Right ventricle myocardium superior (tissue), 1 donor: Measurements from ENCODE around the gene ELK4. TPM values are rescaled to one million over a fixed set of nuclear protein-coding genes. Genes with fewer than 3 reads are reported as not detected.

Experiments used
- ATAC-seq: fragments of 200-7000 bp; cut with Tn5 transposase; one replicate; pipeline ENCODE4 v1.9.1; 2020; ENCODE audit warnings: mild to moderate bottlenecking; ENCODE audit not compliant: poor library complexity
- DNase-seq: peaks from one replicate; pipeline ENCODE4 v3.0.0-alpha.2; 2020
- intact Hi-C: fragments of 100-400 bp; cut with DNase I; formaldehyde crosslinking; loops from one replicate; pipeline ENCODE4 v1.11.2; 2022
- long read RNA-seq: library from polyadenylated mRNA; unstranded; transcript quantifications from one replicate; pipeline ENCODE4 v2.0.0, GENCODE V29; 2021
- total RNA-seq: library from RNA; stranded (reverse); fragmentation: NEBNext Ultra II Directional; extraction: Animal tissue kit (Norgen Biotek cat#: 25700); gene quantifications from one replicate; pipeline ENCODE4 v1.2.1, GENCODE V29; 2021
- donor health status: DM: no; HTN: yes; CAD: no; lungs with severe emphysema.

ELK4 gene, protein sequence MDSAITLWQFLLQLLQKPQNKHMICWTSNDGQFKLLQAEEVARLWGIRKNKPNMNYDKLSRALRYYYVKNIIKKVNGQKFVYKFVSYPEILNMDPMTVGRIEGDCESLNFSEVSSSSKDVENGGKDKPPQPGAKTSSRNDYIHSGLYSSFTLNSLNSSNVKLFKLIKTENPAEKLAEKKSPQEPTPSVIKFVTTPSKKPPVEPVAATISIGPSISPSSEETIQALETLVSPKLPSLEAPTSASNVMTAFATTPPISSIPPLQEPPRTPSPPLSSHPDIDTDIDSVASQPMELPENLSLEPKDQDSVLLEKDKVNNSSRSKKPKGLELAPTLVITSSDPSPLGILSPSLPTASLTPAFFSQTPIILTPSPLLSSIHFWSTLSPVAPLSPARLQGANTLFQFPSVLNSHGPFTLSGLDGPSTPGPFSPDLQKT
- total RNA-seq: 31.1 TPM
- long read RNA-seq, full-length matches to known transcripts: 5 of 6 reads
- long read RNA-seq, partial matches to known transcripts: 0 of 6 reads
- long read RNA-seq, other reads (novel, unspliced or antisense): 1 of 6 reads

DNA sequence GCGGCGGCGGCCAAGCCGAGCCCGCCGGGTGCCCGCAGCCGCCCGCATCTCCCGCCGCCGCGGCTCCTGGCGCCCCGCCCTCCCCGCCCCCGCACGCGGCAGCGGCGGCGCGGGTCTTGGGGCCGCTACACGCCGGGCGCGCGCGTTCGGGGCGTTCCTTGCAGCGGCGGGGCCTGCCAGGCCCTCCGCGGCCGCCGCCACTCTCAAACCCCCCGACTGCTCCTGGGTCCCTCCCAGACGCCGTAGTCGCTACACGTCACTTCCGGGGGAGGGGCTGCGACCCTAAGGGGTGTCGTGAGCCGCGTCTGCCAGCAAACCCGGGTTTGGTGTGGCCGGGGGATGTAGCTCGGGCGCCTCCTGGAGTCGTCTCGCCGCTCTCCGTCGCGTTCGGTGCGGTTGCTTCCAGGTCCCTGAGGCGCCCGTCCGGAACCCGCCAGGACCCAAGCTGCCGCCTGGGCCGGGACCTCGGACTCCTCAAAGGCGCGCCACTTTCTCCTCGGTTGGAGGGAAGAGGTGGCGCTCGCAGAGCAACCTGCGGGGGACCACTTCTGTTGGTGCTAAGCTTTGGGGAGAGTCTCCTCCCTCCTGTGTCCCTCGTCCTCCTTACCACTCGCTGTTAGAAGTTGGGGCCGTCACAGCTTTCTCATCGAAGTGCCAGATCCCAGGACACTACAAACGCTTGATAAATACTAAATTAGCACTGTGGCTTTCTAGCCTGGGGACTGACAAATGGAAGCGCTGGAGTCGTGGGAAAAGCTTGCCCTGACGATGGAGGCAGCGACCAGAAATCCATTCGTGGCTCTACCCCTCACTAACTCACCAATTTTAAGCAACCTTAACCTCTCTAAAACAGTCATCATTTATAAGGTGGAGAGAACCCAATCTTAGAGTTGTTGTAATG, at the start of gene ELK4:
Gene ELK4 (minus strand): TSS at position 244 of the 901 bp plus-strand sequence. CDS start 8,129 bp downstream, outside the sequence.
- intact Hi-C loops: loop anchor here (5.0 kb wide), 1 partner anchor 35 kb away; no protein-coding TSS in a partner anchor
- ATAC-seq (peak; percentile 99), DNase-seq (peak; percentile 99)

DNA sequence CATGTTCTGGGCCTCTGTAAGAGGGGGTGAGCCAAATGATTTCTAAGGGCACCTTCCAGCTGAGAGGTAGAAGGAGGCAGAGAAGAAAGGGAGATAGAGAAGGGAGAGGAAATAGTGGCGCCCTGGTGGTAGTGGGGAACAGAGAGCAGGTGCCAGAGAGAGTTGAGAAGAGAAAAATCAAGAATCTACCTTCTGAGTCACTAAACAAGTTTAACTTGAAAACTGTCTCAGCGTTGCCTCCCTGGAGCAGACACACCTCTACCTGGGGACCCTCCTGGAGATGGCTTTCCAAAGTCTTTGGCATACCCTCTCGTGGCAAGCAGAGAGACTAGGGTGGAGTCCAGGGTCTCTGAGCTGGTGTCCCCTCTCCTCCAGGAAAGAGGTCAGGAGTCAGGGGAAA, 49.6 kb upstream of the ELK4 start:
- ATAC-seq: no peak
- no peak for DNase-seq
- intact Hi-C loops: no loop called here

DNA sequence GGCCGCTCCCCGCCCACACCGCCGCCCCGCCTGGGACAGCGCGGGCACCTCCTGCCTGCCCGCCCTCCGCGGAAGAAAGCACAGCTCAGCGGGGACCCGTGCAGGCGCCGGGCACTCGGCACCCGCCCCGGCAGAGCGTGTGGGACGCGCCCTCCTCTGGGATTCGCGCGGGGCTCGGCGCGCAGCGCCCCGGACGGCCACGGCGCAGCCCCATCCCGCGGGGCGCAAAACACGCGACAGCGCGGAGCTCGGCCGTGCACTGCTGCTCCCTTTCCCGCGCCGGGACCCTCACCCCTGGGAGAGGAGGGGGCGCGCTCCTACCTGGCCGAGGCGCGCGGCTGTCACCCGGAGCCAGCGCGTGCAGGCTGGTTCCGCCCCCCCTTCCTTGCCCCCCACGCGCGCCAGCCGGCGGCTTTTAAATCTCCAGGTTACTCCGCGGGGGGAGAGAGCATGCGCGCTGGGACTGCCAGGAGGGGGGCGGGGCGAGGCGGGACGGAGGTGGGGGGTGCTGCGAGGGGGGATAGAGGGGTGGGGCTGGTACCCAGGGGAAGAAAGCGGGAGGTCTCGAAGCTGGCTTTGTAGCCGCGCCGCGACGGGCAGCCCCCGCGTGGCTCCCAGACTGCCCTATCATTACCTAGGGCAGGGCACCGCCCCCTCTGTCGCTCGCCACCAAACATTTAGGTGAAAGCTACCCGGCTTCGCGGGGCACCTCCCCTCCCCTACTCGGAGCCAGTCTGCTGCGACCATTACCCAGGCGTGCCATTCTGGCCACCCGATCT, 48.5 kb upstream of the ELK4 start, which contains the start of gene SLC45A3:
Gene SLC45A3 (minus strand): TSS at position 437 of the 779 bp plus-strand sequence. CDS start 15,853 bp downstream, outside the sequence.
- DNase-seq (no peak), ATAC-seq (peak; percentile 64)
- intact Hi-C loops: no loop called here

DNA sequence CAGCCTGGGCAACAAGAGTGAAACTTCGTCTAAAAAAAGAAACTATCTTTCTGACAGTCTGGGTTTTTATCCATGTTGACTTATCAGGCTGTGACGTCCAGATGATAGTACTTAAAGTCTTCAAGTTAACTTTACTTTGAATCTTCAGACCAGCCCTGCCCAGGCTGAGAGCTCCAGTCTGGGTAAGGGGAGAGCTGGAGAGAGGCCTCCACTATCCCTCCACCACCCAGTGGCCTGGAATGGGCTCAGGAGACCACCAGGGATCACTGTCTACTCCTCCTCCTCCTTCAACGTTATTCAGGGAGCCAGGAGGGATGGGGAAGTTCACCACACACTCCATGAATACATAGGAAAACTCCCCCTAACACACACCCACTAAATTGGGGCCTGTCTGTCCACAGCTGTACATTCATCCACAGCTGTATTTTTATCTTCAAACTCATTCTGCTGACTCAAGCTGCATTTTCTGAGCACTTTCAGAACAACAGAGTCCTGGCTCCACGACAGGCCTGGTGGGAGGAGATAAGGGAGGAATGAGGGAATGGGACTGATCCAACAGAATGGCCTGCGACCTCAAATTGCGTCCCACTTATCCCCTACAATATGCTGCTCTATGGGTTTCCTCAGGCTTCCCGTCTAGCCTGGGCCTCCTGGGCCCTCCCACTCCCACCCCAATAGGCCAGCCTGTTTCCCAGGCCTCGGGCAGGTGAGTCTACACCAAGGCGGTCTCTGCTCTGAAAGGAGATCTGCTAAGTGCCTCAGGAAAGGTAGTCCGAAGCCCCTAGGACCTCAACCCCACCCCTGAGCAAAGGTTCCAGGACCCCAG, 46.7 kb upstream of the ELK4 start:
- ATAC-seq (peak; percentile 47), DNase-seq (peak; percentile 54)
- intact Hi-C loops: no loop called here

DNA sequence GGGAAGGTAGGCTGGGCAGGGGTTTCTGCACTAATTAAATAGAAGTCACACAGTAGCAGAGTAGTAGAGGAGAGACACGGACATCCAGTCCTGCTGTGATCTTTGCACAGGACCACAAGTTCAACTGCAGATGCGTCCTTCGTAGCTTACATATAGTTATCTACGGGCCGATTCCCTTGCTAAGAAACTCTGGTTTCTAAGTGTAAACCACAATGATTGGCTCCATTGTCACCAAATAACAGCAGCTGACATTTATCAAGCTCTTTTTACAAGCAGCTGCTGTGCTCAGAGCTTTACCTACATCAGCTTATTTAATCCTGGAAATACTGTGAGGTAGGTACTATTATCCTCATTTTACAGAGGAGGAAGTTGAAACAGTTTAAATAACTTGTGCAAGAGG, 45.4 kb upstream of the ELK4 start:
- DNase-seq (no peak), ATAC-seq (no peak)
- intact Hi-C loops: no loop called here

DNA sequence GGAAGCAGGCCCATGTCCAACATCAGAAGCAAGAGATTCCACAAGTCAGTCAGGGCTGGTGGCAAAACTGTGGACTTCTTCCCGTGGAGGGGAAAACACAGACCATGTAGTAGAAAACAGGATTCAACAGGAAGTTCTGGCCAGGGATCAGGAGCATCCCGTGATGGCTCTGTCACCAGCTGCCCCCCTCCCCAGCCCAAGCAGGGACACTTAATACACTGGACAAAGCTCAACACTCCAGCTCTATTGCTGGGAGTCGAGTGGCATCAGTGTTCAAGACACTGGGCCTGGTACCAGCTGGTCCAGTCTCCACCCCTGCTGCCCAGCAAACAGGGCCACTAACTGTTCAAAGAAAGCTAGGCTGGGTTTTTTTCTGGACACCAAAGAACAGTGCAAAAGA, 44.8 kb upstream of the ELK4 start:
- DNase-seq: no peak
- ATAC-seq: no peak
- intact Hi-C loops: no loop called here

DNA sequence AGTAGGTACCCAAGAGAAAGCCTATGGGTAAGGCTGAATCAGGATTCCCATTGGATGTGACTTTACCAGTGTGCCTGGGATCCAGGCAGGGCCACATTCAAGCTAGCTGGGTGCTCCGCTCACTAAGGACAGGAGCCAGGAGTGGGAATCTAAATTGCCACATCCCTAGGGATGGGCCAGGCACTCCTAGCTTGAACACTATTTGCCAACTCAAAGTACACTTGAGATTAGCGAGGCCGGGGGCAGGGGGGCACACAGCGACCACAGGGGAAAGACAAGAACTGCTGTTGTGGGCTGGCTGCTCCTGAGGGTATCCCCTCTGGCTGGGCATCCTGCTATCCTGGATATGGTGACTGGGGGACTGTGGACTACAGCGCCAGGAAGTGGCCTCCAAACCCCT, 44.2 kb upstream of the ELK4 start:
- DNase-seq: no peak
- no peak for ATAC-seq
- intact Hi-C loops: no loop called here

DNA sequence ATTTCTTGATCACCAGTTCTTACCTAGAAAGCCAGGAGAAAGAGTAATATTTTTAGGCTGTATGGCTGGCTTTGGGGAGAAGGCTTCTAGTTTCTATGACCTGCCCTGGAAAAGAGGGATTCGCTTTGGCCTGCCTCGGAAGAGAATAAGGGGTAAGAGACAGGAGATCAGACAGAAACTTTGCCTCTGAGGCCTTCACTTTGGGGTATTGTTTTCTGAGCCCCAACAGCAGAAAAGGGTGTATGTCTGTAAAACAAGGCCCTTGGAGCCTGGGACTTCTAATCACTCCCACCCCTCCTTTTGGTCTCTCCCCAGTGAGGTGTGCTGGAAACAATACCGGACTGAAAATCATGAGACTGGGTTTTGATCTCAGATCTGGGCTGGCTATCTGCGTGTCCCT, 43.4 kb upstream of the ELK4 start:
- DNase-seq (no peak), ATAC-seq (no peak)
- intact Hi-C loops: no loop called here

DNA sequence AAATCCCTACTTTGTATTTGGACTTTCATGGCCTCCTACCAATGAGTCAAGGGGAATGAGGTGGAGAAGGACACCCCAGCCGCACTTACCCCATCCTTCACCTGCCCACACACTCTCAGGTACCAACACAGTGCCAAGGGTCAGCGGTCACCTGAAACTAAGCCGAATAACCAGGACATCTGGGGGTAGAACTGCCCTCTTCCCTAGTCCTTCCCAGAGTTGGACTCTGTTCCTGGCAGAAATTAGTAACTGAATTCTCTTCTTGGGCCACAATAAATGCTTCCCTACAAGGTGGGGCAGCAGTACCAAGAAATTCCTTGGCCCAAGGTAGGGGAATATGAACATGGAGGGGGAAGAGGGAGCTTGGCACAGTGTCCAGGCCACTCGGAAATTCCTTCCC, 41.2 kb upstream of the ELK4 start:
- intact Hi-C loops: no loop called here
- no peak for DNase-seq
- ATAC-seq: no peak

DNA sequence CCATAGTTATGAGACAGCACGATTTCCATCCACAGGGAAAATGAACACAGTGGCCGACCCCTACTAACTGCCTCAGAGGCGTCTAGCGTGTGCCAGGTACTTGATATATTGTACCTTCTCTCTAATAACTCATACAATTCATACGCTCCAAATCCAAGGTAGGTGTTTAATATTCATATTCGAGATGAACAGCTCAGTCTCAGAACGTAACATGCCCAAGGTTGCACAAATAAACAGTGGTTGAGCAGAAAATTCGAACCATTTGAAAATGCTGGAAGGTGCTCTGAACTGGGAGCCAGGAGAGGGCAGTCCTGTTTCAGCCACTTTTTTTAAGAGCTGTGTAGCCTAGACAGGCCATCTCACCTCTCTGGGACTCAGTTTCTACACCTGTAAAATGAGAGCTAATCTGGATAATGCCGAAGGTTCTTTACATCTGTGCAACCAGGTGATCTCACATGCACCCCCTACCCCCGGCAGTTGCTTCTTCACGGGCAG, 40.6 kb upstream of the ELK4 start:
- intact Hi-C loops: no loop called here
- DNase-seq (no peak), ATAC-seq (no peak)

DNA sequence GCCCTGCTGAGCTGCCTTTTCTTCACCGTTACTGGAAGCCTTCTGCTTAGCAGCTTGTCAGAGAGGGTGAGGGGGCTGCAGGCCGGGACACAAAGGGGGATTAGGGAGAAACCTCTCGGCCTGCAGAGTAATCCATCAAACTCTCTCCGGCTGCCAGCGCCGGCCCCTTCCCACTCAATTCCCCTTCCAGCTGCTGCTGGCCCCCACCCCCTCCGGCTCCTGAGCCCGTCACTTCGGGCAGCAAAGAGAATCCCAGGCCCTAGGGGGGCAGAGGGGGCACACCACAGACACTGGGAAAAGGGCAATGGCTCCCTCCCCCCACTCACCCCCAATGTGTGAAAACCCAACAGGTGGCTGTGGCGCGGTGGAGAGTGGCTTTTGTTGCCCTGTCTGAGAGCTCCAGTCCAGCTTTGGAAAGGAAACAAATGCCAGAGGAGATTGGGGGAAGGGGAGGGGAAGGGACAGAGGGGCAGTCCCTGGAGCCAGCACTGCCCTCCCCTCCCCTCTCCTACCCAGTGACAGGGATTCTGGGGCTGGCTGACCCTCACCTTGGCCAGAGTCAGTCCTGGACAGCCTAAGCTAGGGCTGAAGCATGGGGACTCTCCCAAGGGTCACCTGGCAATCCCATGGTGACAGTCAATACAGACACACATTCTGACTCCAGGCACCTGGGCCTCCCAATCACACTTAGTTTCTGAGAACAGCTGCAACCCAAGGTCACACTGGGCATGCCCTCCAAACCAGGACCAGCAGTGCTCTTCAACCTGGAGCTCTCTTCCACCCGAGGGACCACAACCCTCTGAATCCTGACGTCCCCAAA, 39.0 kb upstream of the ELK4 start:
- ATAC-seq: no peak

DNA sequence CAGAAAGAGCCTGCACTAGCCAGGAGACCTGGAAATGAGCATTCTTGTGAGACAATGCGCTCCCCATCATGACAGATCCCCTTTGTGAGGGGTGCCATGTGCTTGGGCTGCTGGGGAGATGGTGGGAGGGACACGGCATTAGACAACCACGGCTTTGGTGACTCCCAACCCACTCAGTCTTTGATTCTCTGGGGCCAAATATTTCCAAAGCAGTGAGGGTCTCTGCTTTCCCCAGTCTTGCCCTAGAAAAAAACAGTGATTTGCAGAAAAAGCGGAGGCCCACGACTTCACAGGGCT, 38.3 kb upstream of the ELK4 start:
- intact Hi-C loops: no loop called here
- ATAC-seq: no peak
- no peak for DNase-seq

More for the DNA sequence above, 39.0 kb upstream of the ELK4 start:
- intact Hi-C loops: no loop called here
- no peak for DNase-seq

DNA sequence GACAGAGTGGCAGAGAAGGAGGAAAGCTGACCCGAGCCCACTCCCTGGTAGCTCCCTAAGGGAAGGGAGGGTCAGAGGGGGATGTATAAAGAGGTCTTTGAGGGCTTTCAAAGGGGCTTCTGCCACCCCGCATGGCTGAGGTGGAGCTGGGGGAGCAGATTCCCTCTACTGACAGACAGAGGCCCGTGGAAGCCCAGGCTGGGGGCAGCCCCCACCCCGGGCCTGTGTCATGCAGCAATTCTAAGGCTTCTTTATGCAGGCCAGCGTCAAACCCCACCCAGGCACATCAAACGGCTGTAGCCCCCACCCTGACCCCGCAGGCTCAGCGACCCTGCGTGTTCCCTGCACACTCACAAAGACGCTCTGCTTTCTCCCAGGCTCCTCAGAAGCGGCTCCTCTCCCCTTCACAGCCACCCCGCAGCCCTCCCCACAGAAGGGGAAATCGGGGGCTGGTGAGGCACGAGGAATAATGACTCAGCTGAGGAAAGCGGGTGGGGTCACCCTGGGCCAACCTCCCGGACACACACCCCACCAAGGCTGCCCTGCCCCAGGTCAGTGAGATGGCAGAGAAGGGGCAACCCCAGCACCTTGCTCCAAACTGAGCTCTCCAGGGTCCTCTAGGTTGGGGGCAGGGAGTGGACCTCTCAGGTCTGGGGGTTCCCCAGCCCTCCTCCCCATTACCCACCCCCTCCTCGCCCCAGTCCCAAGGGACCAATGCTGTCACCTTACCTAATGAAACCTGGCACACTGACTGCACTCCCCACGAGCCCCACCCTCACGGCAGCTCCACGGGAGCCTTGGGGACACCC, 37.7 kb upstream of the ELK4 start:
- intact Hi-C loops: no loop called here
- DNase-seq: no peak
- no peak for ATAC-seq

DNA sequence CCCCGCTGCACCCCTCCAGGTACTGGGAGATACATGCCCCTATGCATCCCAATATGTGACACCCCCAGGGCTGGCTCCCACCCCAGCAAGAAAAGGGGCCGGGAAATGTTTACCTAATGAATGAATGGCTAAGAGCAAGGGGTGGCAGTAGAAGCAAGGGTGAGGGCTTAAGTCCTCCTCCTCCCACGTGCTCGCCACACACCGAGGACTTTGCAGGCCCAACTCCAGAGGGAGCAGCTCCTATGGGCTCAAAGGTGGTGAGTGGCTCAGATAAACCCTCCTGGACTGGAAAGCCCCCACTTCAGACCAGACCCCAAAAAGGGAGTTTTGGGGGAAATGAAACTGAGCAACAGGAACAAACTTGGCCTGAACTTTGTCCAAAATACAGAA, 37.1 kb upstream of the ELK4 start:
- ATAC-seq: no peak
- intact Hi-C loops: no loop called here

DNA sequence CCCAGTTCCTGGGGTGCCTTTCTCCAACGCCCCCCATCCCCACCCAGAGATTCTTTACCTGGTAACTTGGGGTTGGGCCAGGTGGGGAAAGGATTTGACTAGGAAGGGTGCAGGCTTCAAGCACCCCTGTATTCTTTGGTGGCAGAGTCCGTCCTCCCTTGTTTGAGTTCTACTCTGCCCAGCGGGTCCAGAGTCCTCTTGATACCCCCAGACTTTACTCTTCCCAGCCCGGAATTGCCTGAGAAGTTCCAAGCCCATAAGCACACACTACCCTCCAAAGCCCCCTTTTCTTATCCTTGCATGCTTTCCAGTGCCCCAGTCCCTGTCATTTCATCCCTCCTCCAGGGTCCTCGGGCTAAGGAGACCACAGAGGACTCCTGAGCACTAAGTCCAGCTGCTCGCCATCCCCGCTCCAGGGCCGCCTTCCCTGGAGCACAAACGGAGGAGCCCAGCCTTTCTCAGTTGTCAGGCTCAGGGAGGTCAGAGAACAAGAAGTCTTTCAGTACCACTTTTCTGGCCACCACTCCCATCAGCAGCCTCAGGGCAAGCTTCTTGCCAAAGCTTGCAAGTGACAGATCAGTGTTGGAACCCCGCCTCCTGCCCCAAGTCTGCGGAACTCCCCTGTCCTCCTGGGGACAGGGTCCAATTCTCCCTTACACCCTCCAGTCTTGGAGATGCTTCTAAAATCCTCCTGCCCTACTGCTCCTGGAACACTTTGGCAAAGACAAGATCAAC, 36.3 kb upstream of the ELK4 start:
- intact Hi-C loops: no loop called here
- ATAC-seq (no peak), DNase-seq (no peak)

More for the DNA sequence above, 37.1 kb upstream of the ELK4 start:
- DNase-seq: no peak
